Hematopoietic multipotent progenitor cell treated with erythropoietin and hydrocortisone succinate and interleukin-3 and kit ligand, for 6 days (in vitro differentiated cells): Measurements from ENCODE around the gene RNF212.
"Not testable (repeated sequence)": the region's sequence is repeated elsewhere in the genome, so short reads cannot be mapped to it uniquely, and the experiment has no call there.

Experiments used
- DNase-seq: peaks from one replicate; pipeline ENCODE4 v3.0.0-alpha.2; 2015

RNF212 gene, protein sequence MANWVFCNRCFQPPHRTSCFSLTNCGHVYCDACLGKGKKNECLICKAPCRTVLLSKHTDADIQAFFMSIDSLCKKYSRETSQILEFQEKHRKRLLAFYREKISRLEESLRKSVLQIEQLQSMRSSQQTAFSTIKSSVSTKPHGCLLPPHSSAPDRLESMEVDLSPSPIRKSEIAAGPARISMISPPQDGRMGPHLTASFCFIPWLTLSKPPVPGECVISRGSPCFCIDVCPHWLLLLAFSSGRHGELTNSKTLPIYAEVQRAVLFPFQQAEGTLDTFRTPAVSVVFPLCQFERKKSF

DNA sequence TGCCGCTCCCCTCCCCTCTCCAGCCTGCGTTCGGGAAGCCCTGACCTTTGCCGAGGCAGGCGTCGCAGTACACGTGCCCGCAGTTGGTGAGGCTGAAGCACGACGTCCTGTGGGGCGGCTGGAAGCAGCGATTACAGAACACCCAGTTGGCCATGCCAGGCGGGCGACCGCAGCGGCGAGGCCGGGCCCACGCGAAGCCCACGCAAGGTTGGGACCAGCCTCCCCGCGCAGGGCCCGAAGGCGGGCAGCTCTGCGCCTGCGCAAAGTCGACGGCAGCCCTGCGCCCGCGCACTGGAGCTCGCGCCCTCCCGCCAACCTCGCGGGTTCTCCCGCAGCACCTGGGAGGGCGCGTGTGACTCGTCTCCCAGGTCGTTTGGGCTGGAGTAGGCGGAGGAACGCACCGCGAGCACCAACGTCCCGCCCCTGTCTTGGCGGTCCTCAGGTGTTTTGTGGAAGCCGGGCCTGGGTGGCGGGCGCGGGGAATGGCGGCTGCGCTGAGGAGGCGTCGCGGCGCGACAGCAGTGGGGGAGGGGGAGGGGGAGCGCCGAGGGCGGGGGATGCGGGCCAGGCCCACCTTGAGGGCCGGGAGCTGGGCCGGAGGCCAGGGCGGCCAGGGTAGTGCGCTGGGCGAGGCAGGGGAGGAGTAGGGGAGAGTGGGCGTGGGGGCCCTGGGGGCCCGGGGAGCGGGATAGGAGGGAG lies at the start of gene RNF212:
RNF212 (minus strand) TSS at position 254 of the 699 bp plus-strand sequence; CDS start at position 154, 100 bp downstream.
- DNase-seq: no peak

DNA sequence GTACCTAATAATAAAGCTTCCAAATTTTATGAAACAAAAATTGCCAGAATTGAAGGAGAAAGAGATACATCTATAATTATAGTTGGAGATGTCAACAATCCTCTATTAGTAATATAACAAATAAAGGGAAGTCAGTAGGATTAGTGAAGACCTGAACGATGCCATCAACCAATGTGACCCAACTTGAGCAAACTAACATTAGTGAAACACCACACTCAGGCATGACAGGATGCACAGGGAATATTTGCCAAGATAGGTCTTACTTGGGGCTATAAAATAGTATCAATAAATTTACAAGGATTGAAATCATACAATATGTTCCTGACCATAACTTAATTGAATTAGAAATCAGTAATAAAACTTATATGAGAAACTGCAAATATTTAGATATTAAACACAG lies 47.0 kb upstream of the RNF212 start:
- DNase-seq: no peak

GRCh38 chr4:1156069-1156468 lies 42.7 kb upstream of the RNF212 start:
- DNase-seq: no peak

DNA sequence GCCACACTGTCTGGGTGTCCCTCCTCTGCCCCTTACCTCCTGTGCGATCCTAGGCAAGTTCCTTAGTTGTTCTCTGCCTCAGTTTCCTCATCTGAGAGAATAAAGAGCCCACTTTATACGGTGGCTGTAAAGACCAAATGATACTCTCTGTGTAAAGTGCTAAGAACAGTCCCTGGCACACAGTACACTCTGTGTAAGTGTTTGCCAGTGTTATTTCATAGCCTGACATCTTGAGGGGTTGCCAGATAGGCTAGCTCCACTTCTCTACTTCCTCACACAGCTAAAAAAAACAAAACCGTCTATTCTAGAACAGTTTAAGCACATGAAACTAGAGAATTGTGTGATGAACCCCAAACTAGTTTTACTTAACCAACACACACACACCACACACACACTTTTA lies 42.0 kb upstream of the RNF212 start:
- DNase-seq: no peak

GRCh38 chr4:1154523-1155182 lies 41.3 kb upstream of the RNF212 start:
- no peak for DNase-seq

DNA sequence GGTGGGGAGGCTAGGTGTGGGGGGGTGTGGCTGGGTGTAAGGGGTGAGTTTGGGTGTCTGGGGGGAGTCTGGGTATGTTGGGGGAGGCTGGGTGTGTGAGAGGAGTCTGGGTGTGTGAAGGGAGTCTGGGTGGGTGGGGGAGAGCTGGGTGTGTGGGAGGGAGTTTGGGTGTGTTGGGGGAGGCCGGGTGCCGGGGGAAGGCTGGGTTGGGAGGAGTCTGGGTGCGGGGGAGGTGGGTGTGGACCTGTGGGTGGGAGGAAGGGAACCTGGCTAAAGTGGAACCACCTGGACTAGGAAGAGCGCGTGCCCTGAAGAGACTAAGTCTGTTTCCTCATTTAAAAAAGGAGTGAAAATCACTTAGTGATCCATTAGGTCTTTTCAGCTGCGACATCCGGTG lies 40.8 kb upstream of the RNF212 start:
- no peak for DNase-seq

DNA sequence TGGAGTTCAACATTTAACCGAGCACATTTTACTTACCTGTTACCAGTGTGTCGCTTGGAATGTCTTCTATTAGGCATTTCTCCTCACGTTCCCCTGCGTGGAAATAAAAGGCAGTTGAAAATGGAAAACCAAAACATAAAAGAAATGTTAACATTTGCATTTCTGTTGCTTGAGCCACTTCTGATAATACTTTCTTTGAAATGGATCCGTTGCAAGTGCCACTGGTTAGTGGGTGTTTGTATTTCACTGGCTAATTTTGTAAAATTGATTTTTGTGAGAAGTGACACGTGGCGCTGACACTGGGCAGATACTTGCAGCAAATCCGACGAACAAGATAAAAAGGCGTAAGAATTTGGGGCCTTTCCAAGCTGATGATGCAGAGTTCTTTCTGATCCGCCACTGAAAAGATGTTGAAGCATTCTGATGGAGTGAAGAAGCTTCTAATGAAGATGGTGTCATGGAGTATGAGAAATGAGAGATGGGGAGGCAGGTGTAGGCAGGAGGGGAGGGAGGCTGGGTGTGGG lies 40.3 kb upstream of the RNF212 start:
- no peak for DNase-seq

DNA sequence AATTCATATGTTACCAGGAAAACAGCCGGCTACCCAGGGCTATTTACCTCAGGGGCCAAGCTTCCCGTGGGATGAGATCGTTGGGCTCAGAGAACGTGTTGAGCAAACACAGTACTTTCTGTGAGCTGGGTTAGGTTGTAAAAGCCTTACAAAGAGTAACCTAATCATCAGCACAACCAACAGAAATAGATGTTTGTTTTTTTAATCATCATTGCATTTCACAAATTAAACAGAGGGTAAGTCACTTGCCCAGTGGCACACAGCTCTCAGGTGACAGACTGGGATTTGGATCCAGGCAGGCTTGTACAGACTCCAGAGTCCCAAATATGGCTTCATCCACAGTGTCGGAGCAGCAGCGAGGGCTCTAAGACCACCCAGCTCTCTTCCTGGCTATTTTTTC lies 38.9 kb upstream of the RNF212 start:
- DNase-seq: no peak

DNA sequence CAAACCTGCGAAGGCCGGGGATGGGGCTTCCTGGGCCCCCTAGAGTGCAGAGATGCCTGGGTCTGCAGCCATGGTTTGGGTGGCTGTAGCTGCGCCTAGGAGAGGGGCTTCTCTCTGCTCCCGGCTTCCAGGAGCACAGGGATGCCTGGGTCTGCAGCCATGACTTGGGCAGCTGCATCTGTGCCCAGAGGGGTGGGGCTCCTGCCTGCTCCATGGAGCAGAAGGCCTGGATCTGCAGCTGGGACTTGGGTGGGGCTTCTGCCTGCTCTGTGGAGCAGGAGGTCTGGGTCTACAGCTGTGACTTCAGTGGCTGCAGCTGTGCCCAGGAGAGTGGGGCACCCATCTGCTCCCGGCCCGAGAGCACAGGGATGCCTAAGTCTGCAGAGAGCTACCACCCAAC lies 38.2 kb upstream of the RNF212 start:
- DNase-seq: no peak

- no peak for DNase-seq
Observed at GRCh38 chr4:1150875-1151274, 37.5 kb upstream of the RNF212 start.

DNA sequence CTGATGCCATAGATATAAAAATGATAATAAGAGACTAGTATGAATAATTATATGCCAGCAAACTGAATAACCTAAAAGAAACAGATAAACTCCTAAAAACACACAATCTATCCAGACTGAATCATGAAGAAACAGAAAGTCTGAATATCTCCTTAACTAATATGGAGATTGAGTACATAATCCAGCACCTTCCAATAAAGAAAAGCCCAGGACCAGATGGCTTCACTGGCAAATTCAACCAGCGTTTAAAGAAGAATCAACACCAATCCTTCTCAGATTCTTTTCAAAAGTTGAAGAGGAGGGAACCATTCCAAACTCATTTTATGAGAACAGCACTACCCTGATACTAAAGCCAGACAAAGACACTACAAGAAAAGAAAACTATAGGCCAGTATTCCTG lies 26.5 kb upstream of the RNF212 start:
- no peak for DNase-seq

DNA sequence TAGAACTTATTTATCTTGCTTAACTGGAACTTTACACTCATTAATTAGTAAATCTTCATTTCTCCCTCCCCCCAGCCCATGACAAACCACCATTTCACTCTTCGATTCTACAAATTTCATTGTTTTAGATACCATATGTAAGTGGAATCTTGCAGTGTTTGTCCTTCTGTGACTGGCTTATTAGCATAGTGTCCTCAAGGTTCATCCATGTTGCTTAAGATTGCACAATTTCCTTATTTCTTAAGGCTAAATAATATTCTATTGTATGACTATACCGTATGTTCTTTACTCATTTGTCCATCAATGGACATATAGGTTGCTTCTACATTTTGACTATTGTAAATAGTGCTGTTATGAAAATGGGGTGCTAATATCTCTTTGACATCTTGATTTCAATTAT lies 24.5 kb upstream of the RNF212 start:
- peak; percentile 41 for DNase-seq

GRCh38 chr4:1137063-1137776 lies 23.9 kb upstream of the RNF212 start:
- DNase-seq: peak; percentile 54

DNA sequence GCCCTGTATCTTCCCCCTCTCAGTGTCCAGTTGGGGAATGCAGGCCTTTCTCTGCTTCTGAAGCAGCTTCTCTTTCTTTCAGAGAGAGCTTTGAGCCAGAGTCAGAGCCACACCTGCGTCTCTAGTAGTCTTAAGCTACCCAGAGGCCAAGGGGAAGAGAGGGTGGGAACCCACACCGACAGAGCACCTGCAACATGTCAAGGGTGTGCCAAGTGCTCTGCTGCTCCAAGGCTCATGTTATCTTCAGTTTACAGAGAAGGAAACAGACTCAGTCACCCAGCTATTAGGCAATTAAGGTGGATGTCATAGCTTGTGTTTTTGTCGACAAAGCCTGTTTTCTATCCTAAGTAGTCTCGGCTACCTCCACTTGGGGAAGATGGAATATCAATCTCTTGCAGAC lies 22.7 kb upstream of the RNF212 start:
- peak; percentile 46 for DNase-seq

- DNase-seq: no peak
Observed at GRCh38 chr4:1133033-1133432, 19.7 kb upstream of the RNF212 start.

DNA sequence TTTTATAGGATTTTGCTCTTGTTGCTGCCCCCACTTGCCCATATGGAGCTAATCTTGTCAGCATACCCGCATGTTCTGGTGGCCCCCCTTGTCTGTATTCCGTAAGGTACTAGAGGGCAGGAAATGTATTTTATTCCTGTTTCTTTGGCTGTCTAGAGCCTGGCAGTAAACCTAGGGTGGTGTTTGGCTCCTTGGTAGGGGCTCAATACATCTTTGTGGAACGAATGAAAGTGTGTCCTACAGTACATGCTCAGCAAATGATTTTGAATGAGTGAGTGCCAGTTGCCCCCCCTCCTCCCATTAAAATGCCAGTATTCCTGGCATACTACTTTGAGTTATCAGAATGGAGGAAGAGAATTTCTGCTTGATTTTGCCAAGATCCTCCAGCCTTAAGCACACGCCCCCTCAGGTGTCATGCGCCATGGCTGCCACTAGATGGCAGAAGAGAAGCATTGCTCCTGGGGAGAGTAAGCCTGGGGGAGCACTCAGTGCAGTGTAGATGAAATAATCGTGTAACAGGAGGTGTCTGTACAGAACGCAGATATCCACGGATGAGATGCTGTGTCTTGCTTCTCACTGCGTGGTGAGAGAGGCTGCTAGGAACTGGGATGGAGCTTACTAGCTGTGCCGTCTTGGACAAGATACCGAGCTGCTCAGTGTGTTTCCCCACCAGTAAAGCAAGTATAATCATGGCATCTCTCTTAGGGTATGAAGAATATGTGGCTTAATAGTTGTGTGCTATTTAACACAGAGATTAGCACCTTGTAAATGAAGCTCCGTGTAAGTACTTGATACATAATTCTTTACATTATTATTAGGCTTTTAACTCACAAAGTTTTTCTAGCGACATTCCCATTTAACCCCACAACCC lies 17.2 kb upstream of the RNF212 start:
- DNase-seq: peak; percentile 85

- no peak for DNase-seq
Observed at GRCh38 chr4:1126506-1126905, 13.1 kb upstream of the RNF212 start.

GRCh38 chr4:1125466-1125865 lies 12.1 kb upstream of the RNF212 start:
- DNase-seq: not testable (repeated sequence)

GRCh38 chr4:1124818-1125217 lies 11.5 kb upstream of the RNF212 start:
- no peak for DNase-seq

DNA sequence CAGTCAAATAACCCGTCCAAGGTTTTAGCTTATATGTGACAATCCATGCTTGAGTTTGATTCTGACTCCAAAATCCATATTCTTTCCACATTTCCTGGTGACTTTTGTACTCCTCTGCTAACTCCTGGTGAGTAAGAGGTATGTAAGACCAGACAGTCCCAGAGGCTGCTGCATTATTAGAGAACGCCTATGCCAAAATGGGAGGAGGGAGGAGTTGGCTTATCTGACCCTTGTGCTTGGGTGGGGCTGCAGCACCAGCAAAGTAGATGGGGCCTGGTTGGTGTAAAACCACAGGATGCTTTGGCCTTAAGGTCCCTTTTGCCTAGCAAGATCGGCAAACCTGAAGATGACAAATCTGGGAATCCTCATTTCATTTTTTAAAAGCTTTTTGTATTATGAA lies 9.1 kb upstream of the RNF212 start:
- peak; percentile 67 for DNase-seq

- peak; percentile 11 for DNase-seq
Observed at GRCh38 chr4:1116838-1117237, 3.5 kb upstream of the RNF212 start.
